Activated CD4-positive, alpha-beta T cell treated with anti-CD3 and anti-CD28 coated beads, Interleukin-2, amount 50 U/mL, for 16 hours (primary cell): ENCODE results near the gene PIGBOS1.
A peak's percentile ranks its signal among the peaks of the same experiment; 100 is the strongest.
"Not testable (repeated sequence)": the region's sequence is repeated elsewhere in the genome, so short reads cannot be mapped to it uniquely, and the experiment has no call there.

Source experiments
- DNase-seq: peaks from one replicate; pipeline ENCODE4 v3.0.0-alpha.2; 2020

PIGBOS1 gene

GRCh38 chr15:55290528-55291057 is 28.3 kb downstream of the PIGBOS1 start:
- DNase-seq = peak; percentile 88

GRCh38 chr15:55289746-55290527 is 29.0 kb downstream of the PIGBOS1 start, which contains the start of gene RAB27A:
RAB27A (minus strand) TSS chr15:55289813; CDS start chr15:55234934, 54,879 bp downstream.
- peak; percentile 85 for DNase-seq

GRCh38 chr15:55289011-55289745 is 29.7 kb downstream of the PIGBOS1 start:
- DNase-seq = peak; percentile 59

- no peak for DNase-seq
Observed at GRCh38 chr15:55288006-55288717, 30.8 kb downstream of the PIGBOS1 start.

- DNase-seq = not testable (repeated sequence)
Observed at GRCh38 chr15:55286442-55287189, 32.3 kb downstream of the PIGBOS1 start.

- DNase-seq = no peak
Observed at GRCh38 chr15:55284426-55284825, 34.5 kb downstream of the PIGBOS1 start.

GRCh38 chr15:55283379-55284147 is 35.4 kb downstream of the PIGBOS1 start:
- peak; percentile 67 for DNase-seq

GRCh38 chr15:55282284-55282833 is 36.6 kb downstream of the PIGBOS1 start:
- peak; percentile 74 for DNase-seq

GRCh38 chr15:55281517-55282228 is 37.2 kb downstream of the PIGBOS1 start:
- no peak for DNase-seq

- DNase-seq = peak; percentile 66
Observed at GRCh38 chr15:55280589-55280988, 38.3 kb downstream of the PIGBOS1 start.

GRCh38 chr15:55279746-55280351 is 39.1 kb downstream of the PIGBOS1 start:
- peak; percentile 92 for DNase-seq

- no peak for DNase-seq
Observed at GRCh38 chr15:55279100-55279745, 39.7 kb downstream of the PIGBOS1 start.

GRCh38 chr15:55277715-55278114 is 41.2 kb downstream of the PIGBOS1 start:
- DNase-seq = no peak

- peak; percentile 95 for DNase-seq
Observed at GRCh38 chr15:55277116-55277564, 41.8 kb downstream of the PIGBOS1 start.

GRCh38 chr15:55276324-55276723 is 42.6 kb downstream of the PIGBOS1 start:
- DNase-seq = no peak

- DNase-seq = no peak
Observed at GRCh38 chr15:55270291-55270690, 48.6 kb downstream of the PIGBOS1 start.

GRCh38 chr15:55268176-55268695 is 50.7 kb downstream of the PIGBOS1 start:
- no peak for DNase-seq

GRCh38 chr15:55267401-55268175 is 51.3 kb downstream of the PIGBOS1 start:
- DNase-seq = peak; percentile 85
